Amniotic stem cell (primary cell): Measurements from ENCODE around the gene SCYL1.

Source experiments
- DNase-seq: peaks from one replicate; lab custom pipeline; 2025; lab: John Stamatoyannopoulos, UW

Gene SCYL1

DNA sequence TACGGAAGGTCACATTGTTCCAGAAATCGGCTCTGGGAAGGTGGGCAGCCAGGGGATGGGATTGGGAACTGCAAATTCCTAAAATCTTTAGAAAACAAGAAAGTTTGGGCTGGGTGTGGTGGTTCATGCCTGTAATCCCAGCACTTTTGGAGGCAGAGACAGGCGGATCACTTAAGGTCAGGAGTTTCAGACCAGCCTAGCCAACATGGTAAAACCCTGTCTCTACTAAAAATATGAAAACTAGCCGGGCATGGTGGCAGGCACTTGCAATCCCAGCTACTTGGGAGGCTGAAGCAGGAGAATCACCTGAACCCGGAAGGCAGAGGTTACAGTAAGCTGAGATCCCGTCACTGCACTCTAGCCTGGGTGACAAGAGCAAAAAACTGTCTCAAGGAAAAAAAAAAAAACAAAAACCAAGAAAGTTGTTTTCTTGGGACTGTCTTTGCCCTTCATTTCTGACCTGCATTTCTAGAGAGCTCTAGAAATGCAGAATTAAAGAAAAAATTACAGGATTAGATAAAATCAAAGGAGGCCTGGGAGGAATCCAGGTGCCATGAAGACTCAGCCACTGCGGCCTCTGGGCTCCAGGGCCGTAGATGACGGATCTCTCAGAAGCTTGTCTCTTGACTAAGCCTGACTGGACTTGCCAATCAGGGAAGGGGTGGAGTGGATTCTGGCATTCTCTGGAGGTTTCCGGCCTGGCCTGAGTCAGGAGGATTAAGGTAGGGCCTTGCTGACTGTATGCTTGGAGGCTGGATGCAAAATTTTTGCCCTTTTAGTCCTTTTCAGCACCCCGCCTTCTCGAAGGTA, 31.3 kb upstream of the SCYL1 start:
- DNase-seq = peak; percentile 87

DNA sequence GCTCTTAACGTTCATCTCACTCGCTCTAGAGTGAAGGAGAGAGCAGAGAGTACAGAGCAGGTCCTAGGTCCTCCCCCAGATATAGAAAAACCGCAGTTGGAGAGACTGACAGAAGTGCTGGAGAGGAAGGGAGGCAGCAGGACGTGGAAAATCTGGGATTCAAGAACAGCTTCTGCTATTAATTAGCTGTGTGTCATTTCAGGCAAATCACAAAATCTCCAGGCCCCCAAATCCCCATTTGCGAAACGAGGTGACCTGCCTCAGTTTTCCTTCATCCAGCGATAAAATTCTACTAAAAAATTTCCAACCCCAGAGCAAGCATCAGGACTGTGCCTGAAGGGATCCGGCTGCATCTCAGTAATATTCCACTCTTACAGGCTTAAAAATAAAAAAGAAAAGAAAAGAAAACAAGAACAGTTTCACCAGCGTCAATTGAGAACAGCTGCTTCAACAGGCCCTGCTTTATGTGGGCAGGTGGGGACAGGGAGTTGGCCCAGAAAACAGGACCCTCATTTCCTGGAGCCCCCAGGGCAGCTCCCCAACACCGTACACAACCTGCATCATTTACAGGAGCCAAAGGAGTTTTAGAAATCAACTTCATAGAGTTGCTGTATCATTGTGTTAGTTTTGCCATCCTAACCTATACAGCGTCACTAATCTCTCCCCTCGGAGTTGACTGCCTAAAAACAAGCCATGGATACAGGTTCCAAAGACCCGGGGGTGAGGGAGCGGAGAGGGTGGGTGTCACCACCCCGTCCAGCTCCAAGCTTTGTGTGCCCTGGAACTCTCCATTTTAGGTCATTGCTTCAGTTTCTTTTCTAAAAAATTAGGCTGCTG, 28.4 kb upstream of the SCYL1 start:
- DNase-seq = no peak

DNA sequence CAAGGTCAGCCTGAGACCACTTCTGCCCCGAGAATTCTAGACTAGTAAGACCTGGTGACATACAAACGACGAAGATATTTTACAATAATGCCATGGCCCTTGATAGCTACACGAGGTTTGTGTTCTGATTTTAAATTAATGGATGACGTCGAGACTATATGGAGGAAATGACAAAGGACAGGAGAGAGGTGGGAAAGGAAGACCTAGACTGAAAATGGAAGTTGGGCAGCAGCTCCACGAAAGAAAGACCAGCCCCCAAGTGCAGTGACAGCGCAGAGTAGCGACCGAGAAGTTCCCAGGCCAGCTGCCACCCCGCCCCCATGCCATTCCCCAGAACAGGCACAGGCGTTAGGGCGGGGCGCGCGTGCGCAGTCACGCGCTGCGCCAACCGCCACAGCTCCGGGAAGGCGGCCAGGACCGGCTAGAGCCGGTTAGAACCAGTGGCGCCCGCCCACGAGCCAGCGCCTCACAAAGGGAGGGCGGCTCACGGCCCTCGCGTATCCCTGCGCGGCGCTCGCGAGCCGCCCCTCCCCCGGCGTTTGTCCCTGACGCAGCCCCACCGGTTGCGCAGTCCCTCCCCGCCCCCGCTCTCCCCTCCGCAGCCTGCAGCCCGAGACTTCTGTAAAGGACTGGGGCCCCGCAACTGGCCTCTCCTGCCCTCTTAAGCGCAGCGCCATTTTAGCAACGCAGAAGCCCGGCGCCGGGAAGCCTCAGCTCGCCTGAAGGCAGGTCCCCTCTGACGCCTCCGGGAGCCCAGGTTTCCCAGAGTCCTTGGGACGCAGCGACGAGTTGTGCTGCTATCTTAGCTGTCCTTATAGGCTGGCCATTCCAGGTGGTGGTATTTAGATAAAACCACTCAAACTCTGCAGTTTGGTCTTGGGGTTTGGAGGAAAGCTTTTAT, 27.5 kb upstream of the SCYL1 start:
- peak; percentile 92 for DNase-seq

DNA sequence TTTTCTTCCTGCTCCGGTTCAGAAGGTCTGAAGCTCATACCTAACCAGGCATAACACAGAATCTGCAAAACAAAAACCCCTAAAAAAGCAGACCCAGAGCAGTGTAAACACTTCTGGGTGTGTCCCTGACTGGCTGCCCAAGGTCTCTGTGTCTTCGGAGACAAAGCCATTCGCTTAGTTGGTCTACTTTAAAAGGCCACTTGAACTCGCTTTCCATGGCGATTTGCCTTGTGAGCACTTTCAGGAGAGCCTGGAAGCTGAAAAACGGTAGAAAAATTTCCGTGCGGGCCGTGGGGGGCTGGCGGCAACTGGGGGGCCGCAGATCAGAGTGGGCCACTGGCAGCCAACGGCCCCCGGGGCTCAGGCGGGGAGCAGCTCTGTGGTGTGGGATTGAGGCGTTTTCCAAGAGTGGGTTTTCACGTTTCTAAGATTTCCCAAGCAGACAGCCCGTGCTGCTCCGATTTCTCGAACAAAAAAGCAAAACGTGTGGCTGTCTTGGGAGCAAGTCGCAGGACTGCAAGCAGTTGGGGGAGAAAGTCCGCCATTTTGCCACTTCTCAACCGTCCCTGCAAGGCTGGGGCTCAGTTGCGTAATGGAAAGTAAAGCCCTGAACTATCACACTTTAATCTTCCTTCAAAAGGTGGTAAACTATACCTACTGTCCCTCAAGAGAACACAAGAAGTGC, 26.7 kb upstream of the SCYL1 start:
- no peak for DNase-seq

DNA sequence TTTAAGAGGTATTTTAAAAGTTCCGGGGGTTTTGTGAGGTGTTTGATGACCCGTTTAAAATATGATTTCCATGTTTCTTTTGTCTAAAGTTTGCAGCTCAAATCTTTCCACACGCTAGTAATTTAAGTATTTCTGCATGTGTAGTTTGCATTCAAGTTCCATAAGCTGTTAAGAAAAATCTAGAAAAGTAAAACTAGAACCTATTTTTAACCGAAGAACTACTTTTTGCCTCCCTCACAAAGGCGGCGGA, 26.2 kb upstream of the SCYL1 start:
- DNase-seq = no peak

DNA sequence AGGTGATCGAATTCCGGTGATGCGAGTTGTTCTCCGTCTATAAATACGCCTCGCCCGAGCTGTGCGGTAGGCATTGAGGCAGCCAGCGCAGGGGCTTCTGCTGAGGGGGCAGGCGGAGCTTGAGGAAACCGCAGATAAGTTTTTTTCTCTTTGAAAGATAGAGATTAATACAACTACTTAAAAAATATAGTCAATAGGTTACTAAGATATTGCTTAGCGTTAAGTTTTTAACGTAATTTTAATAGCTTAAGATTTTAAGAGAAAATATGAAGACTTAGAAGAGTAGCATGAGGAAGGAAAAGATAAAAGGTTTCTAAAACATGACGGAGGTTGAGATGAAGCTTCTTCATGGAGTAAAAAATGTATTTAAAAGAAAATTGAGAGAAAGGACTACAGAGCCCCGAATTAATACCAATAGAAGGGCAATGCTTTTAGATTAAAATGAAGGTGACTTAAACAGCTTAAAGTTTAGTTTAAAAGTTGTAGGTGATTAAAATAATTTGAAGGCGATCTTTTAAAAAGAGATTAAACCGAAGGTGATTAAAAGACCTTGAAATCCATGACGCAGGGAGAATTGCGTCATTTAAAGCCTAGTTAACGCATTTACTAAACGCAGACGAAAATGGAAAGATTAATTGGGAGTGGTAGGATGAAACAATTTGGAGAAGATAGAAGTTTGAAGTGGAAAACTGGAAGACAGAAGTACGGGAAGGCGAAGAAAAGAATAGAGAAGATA, 25.7 kb upstream of the SCYL1 start, which contains the start of gene MALAT1:
MALAT1 (plus strand) TSS at position 69 of the 736 bp plus-strand sequence.
- peak; percentile 80 for DNase-seq

DNA sequence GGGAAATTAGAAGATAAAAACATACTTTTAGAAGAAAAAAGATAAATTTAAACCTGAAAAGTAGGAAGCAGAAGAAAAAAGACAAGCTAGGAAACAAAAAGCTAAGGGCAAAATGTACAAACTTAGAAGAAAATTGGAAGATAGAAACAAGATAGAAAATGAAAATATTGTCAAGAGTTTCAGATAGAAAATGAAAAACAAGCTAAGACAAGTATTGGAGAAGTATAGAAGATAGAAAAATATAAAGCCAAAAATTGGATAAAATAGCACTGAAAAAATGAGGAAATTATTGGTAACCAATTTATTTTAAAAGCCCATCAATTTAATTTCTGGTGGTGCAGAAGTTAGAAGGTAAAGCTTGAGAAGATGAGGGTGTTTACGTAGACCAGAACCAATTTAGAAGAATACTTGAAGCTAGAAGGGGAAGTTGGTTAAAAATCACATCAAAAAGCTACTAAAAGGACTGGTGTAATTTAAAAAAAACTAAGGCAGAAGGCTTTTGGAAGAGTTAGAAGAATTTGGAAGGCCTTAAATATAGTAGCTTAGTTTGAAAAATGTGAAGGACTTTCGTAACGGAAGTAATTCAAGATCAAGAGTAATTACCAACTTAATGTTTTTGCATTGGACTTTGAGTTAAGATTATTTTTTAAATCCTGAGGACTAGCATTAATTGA, 25.0 kb upstream of the SCYL1 start:
- no peak for DNase-seq

DNA sequence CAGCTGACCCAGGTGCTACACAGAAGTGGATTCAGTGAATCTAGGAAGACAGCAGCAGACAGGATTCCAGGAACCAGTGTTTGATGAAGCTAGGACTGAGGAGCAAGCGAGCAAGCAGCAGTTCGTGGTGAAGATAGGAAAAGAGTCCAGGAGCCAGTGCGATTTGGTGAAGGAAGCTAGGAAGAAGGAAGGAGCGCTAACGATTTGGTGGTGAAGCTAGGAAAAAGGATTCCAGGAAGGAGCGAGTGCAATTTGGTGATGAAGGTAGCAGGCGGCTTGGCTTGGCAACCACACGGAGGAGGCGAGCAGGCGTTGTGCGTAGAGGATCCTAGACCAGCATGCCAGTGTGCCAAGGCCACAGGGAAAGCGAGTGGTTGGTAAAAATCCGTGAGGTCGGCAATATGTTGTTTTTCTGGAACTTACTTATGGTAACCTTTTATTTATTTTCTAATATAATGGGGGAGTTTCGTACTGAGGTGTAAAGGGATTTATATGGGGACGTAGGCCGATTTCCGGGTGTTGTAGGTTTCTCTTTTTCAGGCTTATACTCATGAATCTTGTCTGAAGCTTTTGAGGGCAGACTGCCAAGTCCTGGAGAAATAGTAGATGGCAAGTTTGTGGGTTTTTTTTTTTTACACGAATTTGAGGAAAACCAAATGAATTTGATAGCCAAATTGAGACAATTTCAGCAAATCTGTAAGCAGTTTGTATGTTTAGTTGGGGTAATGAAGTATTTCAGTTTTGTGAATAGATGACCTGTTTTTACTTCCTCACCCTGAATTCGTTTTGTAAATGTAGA, 24.3 kb upstream of the SCYL1 start:
- no peak for DNase-seq

DNA sequence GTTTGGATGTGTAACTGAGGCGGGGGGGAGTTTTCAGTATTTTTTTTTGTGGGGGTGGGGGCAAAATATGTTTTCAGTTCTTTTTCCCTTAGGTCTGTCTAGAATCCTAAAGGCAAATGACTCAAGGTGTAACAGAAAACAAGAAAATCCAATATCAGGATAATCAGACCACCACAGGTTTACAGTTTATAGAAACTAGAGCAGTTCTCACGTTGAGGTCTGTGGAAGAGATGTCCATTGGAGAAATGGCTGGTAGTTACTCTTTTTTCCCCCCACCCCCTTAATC, 23.8 kb upstream of the SCYL1 start:
- no peak for DNase-seq

DNA sequence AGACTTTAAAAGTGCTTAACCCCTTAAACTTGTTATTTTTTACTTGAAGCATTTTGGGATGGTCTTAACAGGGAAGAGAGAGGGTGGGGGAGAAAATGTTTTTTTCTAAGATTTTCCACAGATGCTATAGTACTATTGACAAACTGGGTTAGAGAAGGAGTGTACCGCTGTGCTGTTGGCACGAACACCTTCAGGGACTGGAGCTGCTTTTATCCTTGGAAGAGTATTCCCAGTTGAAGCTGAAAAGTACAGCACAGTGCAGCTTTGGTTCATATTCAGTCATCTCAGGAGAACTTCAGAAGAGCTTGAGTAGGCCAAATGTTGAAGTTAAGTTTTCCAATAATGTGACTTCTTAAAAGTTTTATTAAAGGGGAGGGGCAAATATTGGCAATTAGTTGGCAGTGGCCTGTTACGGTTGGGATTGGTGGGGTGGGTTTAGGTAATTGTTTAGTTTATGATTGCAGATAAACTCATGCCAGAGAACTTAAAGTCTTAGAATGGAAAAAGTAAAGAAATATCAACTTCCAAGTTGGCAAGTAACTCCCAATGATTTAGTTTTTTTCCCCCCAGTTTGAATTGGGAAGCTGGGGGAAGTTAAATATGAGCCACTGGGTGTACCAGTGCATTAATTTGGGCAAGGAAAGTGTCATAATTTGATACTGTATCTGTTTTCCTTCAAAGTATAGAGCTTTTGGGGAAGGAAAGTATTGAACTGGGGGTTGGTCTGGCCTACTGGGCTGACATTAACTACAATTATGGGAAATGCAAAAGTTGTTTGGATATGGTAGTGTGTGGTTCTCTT, 23.2 kb upstream of the SCYL1 start:
- no peak for DNase-seq

DNA sequence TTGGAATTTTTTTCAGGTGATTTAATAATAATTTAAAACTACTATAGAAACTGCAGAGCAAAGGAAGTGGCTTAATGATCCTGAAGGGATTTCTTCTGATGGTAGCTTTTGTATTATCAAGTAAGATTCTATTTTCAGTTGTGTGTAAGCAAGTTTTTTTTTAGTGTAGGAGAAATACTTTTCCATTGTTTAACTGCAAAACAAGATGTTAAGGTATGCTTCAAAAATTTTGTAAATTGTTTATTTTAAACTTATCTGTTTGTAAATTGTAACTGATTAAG, 22.7 kb upstream of the SCYL1 start:
- no peak for DNase-seq

DNA sequence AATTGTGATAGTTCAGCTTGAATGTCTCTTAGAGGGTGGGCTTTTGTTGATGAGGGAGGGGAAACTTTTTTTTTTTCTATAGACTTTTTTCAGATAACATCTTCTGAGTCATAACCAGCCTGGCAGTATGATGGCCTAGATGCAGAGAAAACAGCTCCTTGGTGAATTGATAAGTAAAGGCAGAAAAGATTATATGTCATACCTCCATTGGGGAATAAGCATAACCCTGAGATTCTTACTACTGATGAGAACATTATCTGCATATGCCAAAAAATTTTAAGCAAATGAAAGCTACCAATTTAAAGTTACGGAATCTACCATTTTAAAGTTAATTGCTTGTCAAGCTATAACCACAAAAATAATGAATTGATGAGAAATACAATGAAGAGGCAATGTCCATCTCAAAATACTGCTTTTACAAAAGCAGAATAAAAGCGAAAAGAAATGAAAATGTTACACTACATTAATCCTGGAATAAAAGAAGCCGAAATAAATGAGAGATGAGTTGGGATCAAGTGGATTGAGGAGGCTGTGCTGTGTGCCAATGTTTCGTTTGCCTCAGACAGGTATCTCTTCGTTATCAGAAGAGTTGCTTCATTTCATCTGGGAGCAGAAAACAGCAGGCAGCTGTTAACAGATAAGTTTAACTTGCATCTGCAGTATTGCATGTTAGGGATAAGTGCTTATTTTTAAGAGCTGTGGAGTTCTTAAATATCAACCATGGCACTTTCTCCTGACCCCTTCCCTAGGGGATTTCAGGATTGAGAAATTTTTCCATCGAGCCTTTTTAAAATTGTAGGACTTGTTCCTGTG, 22.1 kb upstream of the SCYL1 start:
- no peak for DNase-seq

DNA sequence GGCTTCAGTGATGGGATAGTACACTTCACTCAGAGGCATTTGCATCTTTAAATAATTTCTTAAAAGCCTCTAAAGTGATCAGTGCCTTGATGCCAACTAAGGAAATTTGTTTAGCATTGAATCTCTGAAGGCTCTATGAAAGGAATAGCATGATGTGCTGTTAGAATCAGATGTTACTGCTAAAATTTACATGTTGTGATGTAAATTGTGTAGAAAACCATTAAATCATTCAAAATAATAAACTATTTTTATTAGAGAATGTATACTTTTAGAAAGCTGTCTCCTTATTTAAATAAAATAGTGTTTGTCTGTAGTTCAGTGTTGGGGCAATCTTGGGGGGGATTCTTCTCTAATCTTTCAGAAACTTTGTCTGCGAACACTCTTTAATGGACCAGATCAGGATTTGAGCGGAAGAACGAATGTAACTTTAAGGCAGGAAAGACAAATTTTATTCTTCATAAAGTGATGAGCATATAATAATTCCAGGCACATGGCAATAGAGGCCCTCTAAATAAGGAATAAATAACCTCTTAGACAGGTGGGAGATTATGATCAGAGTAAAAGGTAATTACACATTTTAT, 21.4 kb upstream of the SCYL1 start:
- DNase-seq = no peak

DNA sequence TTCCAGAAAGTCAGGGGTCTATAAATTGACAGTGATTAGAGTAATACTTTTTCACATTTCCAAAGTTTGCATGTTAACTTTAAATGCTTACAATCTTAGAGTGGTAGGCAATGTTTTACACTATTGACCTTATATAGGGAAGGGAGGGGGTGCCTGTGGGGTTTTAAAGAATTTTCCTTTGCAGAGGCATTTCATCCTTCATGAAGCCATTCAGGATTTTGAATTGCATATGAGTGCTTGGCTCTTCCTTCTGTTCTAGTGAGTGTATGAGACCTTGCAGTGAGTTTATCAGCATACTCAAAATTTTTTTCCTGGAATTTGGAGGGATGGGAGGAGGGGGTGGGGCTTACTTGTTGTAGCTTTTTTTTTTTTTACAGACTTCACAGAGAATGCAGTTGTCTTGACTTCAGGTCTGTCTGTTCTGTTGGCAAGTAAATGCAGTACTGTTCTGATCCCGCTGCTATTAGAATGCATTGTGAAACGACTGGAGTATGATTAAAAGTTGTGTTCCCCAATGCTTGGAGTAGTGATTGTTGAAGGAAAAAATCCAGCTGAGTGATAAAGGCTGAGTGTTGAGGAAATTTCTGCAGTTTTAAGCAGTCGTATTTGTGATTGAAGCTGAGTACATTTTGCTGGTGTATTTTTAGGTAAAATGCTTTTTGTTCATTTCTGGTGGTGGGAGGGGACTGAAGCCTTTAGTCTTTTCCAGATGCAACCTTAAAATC, 20.8 kb upstream of the SCYL1 start:
- DNase-seq = no peak

DNA sequence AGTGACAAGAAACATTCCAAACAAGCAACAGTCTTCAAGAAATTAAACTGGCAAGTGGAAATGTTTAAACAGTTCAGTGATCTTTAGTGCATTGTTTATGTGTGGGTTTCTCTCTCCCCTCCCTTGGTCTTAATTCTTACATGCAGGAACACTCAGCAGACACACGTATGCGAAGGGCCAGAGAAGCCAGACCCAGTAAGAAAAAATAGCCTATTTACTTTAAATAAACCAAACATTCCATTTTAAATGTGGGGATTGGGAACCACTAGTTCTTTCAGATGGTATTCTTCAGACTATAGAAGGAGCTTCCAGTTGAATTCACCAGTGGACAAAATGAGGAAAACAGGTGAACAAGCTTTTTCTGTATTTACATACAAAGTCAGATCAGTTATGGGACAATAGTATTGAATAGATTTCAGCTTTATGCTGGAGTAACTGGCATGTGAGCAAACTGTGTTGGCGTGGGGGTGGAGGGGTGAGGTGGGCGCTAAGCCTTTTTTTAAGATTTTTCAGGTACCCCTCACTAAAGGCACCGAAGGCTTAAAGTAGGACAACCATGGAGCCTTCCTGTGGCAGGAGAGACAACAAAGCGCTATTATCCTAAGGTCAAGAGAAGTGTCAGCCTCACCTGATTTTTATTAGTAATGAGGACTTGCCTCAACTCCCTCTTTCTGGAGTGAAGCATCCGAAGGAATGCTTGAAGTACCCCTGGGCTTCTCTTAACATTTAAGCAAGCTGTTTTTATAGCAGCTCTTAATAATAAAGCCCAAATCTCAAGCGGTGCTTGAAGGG, 20.0 kb upstream of the SCYL1 start:
- no peak for DNase-seq

DNA sequence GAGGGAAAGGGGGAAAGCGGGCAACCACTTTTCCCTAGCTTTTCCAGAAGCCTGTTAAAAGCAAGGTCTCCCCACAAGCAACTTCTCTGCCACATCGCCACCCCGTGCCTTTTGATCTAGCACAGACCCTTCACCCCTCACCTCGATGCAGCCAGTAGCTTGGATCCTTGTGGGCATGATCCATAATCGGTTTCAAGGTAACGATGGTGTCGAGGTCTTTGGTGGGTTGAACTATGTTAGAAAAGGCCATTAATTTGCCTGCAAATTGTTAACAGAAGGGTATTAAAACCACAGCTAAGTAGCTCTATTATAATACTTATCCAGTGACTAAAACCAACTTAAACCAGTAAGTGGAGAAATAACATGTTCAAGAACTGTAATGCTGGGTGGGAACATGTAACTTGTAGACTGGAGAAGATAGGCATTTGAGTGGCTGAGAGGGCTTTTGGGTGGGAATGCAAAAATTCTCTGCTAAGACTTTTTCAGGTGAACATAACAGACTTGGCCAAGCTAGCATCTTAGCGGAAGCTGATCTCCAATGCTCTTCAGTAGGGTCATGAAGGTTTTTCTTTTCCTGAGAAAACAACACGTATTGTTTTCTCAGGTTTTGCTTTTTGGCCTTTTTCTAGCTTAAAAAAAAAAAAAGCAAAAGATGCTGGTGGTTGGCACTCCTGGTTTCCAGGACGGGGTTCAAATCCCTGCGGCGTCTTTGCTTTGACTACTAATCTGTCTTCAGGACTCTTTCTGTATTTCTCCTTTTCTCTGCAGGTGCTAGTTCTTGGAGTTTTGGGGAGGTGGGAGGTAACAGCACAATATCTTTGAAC, 19.2 kb upstream of the SCYL1 start:
- no peak for DNase-seq
